ENCODE results near the gene ITGAE.

DNA sequence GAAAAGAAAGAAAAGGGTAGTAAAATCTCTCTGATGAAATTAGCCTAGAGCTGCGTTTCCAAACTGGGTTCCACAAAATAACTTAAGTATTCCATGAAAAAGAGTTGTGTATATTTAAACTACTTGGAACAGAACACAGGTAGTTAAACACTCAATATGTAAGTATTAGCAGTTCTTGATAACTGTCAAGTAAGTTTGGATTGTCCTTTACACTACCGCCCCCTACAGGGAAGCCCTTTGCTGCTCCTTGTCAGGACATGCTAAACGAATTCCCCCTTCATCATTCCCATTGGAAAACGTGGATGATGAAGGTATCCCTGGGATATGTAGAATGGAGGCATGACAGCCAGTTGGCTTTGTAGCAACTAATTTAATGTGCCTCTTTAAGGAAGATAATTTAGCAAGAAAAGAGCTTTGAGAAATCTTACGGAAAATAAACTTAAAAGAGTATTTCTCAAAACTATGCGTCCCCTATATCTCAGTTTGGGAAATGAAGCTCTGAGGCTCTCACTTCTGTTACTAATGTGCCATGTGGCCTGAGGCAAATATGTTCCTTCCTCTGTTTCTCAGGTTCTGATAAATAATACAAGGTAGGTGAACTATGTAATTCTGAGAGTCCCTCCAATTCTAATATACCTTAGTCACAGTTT, 26.3 kb upstream of the ITGAE start:
- TF ChIP-seq, protein P1, sequence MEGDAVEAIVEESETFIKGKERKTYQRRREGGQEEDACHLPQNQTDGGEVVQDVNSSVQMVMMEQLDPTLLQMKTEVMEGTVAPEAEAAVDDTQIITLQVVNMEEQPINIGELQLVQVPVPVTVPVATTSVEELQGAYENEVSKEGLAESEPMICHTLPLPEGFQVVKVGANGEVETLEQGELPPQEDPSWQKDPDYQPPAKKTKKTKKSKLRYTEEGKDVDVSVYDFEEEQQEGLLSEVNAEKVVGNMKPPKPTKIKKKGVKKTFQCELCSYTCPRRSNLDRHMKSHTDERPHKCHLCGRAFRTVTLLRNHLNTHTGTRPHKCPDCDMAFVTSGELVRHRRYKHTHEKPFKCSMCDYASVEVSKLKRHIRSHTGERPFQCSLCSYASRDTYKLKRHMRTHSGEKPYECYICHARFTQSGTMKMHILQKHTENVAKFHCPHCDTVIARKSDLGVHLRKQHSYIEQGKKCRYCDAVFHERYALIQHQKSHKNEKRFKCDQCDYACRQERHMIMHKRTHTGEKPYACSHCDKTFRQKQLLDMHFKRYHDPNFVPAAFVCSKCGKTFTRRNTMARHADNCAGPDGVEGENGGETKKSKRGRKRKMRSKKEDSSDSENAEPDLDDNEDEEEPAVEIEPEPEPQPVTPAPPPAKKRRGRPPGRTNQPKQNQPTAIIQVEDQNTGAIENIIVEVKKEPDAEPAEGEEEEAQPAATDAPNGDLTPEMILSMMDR (IDR thresholded peaks at IDR 0.05) = peak; percentile 76
- TF ChIP-seq POLR2AphosphoS5 (IDR thresholded peaks at IDR 0.05; ENCODE audit: low read depth, low read length) (no peak), TCF7L2 (IDR thresholded peaks at IDR 0.05; ENCODE audit: low read depth, low read length) (no peak), SIN3A (IDR thresholded peaks at IDR 0.05; ENCODE audit: borderline replicate concordance, insufficient read depth, low read depth, low read length) (no peak)
- TF ChIP-seq, protein P2, sequence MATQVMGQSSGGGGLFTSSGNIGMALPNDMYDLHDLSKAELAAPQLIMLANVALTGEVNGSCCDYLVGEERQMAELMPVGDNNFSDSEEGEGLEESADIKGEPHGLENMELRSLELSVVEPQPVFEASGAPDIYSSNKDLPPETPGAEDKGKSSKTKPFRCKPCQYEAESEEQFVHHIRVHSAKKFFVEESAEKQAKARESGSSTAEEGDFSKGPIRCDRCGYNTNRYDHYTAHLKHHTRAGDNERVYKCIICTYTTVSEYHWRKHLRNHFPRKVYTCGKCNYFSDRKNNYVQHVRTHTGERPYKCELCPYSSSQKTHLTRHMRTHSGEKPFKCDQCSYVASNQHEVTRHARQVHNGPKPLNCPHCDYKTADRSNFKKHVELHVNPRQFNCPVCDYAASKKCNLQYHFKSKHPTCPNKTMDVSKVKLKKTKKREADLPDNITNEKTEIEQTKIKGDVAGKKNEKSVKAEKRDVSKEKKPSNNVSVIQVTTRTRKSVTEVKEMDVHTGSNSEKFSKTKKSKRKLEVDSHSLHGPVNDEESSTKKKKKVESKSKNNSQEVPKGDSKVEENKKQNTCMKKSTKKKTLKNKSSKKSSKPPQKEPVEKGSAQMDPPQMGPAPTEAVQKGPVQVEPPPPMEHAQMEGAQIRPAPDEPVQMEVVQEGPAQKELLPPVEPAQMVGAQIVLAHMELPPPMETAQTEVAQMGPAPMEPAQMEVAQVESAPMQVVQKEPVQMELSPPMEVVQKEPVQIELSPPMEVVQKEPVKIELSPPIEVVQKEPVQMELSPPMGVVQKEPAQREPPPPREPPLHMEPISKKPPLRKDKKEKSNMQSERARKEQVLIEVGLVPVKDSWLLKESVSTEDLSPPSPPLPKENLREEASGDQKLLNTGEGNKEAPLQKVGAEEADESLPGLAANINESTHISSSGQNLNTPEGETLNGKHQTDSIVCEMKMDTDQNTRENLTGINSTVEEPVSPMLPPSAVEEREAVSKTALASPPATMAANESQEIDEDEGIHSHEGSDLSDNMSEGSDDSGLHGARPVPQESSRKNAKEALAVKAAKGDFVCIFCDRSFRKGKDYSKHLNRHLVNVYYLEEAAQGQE (IDR thresholded peaks at IDR 0.05; ENCODE audit: insufficient read depth in 1 of 2, low read depth in 2 of 2, low read length in 1 of 2) = no peak

Data from Panc1 (cell line).